IPS-15b (cell line): ENCODE results near the gene GCN1.

ENCODE experiments used
- H3K27me3 ChIP-seq: one replicate; pipeline ENCODE4 v1.6.1; 2013; ENCODE audit warnings: low read length; ENCODE audit not compliant: control insufficient read depth, insufficient read depth
- H3K36me3 ChIP-seq: one replicate; pipeline ENCODE4 v1.6.1; 2013; ENCODE audit warnings: low read length; ENCODE audit not compliant: control insufficient read depth, insufficient read depth
- H3K4me1 ChIP-seq: one replicate; pipeline ENCODE4 v1.6.1; 2013; ENCODE audit warnings: mild to moderate bottlenecking, low read length; ENCODE audit not compliant: control insufficient read depth, insufficient read depth
- H3K4me3 ChIP-seq: one replicate; pipeline ENCODE4 v1.5.1; 2013; ENCODE audit warnings: low read depth, low read length
- H3K9ac ChIP-seq: one replicate; pipeline ENCODE4 v1.6.1; 2013; ENCODE audit warnings: low read depth, mild to moderate bottlenecking, low read length
- H3K9me3 ChIP-seq: one replicate; pipeline ENCODE4 v1.6.1; 2013; ENCODE audit warnings: mild to moderate bottlenecking, low read length; ENCODE audit not compliant: control insufficient read depth, insufficient read depth

The GCN1 gene

DNA sequence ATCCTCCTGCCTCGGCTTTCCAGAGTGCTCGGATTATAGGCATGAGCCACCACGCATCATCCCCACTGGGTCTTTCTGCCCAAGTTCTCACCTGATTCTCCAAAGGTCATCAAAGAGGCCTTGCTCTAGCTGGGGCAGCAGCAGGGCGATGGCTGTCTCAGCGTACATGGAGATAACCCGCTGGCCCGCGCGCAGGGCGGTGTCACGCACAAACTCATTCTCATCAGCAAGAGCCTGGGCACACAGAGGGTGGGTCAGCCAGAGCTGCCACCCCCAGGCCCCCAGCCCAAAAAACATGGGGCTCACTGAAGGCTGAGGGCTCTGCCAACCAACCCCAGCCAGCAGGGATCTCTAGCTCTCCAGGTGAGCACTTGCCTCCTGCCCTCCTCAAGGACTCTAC is 50.3 kb downstream of the GCN1 start:
- H3K36me3 ChIP-seq: peaks cover 69% of the 10 kb centered on the region
- H3K27me3 ChIP-seq: no peaks in the 10 kb centered on the region
- no peak overlapping the region for H3K9ac ChIP-seq
- no peaks in the 10 kb centered on the region for H3K4me1 ChIP-seq
- no peaks in the 10 kb centered on the region for H3K9me3 ChIP-seq
- H3K4me3 ChIP-seq: no peak overlapping the region

GRCh38 chr12:120142231-120142877 is 52.2 kb downstream of the GCN1 start:
- Histone ChIP-seq H3K27me3 (no peaks in the 10 kb centered on the region), H3K4me1 (no peaks in the 10 kb centered on the region), H3K36me3 (peaks cover 67% of the 10 kb centered on the region), H3K9ac (no peak overlapping the region), H3K9me3 (no peaks in the 10 kb centered on the region), H3K4me3 (no peak overlapping the region)

GRCh38 chr12:120141336-120141735 is 53.2 kb downstream of the GCN1 start:
- no peak overlapping the region for H3K9ac ChIP-seq
- H3K4me1 ChIP-seq: no peaks in the 10 kb centered on the region
- peaks cover 70% of the 10 kb centered on the region for H3K36me3 ChIP-seq
- no peak overlapping the region for H3K4me3 ChIP-seq
- no peaks in the 10 kb centered on the region for H3K9me3 ChIP-seq
- no peaks in the 10 kb centered on the region for H3K27me3 ChIP-seq

GRCh38 chr12:120140603-120141002 is 53.9 kb downstream of the GCN1 start:
- no peaks in the 10 kb centered on the region for H3K27me3 ChIP-seq
- no peaks in the 10 kb centered on the region for H3K4me1 ChIP-seq
- no peaks in the 10 kb centered on the region for H3K9me3 ChIP-seq
- no peak overlapping the region for H3K9ac ChIP-seq
- no peak overlapping the region for H3K4me3 ChIP-seq
- peaks cover 69% of the 10 kb centered on the region for H3K36me3 ChIP-seq

GRCh38 chr12:120139958-120140357 is 54.6 kb downstream of the GCN1 start:
- Histone ChIP-seq H3K4me3 (no peak overlapping the region), H3K4me1 (no peaks in the 10 kb centered on the region), H3K9ac (no peak overlapping the region), H3K9me3 (no peaks in the 10 kb centered on the region), H3K27me3 (no peaks in the 10 kb centered on the region), H3K36me3 (peaks cover 65% of the 10 kb centered on the region)

GRCh38 chr12:120138366-120138765 is 56.1 kb downstream of the GCN1 start:
- no peak overlapping the region for H3K9ac ChIP-seq
- H3K4me3 ChIP-seq: no peak overlapping the region
- no peaks in the 10 kb centered on the region for H3K4me1 ChIP-seq
- H3K9me3 ChIP-seq: no peaks in the 10 kb centered on the region
- H3K36me3 ChIP-seq: peaks cover 71% of the 10 kb centered on the region
- no peaks in the 10 kb centered on the region for H3K27me3 ChIP-seq

DNA sequence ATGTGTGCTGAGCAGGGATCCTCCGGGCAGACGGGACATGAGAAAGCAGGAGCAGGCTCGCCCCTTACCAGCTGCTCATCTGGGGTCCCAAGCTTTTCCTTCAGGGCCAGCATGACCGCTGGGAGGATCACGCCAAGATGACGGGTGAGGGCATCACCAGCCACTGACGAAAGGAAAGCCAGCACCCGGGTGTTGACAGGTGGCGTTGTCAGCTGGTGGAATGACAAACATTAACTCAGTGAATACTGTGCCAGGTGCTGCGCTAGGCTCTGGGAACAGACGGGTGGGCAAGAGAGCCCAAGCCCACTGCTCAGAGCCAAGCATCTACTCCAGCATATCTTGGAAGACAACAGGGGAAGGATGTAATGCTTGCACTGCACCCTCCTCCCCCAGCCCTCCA is 56.7 kb downstream of the GCN1 start:
- H3K9me3 ChIP-seq: no peaks in the 10 kb centered on the region
- H3K9ac ChIP-seq: no peak overlapping the region
- H3K4me1 ChIP-seq: no peaks in the 10 kb centered on the region
- H3K36me3 ChIP-seq: peaks cover 73% of the 10 kb centered on the region
- H3K4me3 ChIP-seq: no peak overlapping the region
- H3K27me3 ChIP-seq: no peaks in the 10 kb centered on the region

GRCh38 chr12:120136093-120136770 is 58.3 kb downstream of the GCN1 start:
- H3K9me3 ChIP-seq: no peaks in the 10 kb centered on the region
- H3K27me3 ChIP-seq: no peaks in the 10 kb centered on the region
- no peak overlapping the region for H3K4me3 ChIP-seq
- H3K4me1 ChIP-seq: no peaks in the 10 kb centered on the region
- no peak overlapping the region for H3K9ac ChIP-seq
- peaks cover 78% of the 10 kb centered on the region for H3K36me3 ChIP-seq

GRCh38 chr12:120134307-120134980 is 60.1 kb downstream of the GCN1 start:
- H3K9ac ChIP-seq: no peak overlapping the region
- no peaks in the 10 kb centered on the region for H3K9me3 ChIP-seq
- peaks cover 84% of the 10 kb centered on the region for H3K36me3 ChIP-seq
- H3K4me3 ChIP-seq: no peak overlapping the region
- no peaks in the 10 kb centered on the region for H3K27me3 ChIP-seq
- H3K4me1 ChIP-seq: no peaks in the 10 kb centered on the region

DNA sequence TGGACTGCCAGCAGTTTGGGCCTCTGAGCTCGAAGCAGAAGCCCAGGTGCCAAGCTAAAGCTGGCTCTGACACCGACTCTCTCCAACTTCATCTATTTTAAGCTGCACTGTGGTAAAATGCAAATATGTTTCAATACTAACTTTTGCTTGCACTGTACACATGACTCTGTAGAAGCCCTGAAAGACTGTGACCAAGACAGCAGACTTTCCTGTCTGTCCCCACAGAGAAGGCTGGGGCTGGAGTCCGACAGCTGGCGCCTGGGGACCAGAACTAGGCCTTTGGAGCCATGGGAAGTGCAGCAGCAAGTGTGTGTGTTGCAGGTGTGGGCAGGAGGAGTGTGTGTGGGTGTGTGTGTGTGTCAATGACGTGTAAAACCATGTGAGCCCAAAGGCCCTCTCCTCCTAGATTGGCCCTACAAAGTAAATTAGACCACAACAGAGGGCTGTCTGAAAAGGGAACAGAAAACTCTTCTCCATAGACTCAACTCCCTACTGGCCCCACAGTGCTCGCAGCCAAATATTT is 61.6 kb downstream of the GCN1 start:
- H3K9ac ChIP-seq: no peak overlapping the region
- H3K4me1 ChIP-seq: no peaks in the 10 kb centered on the region
- H3K4me3 ChIP-seq: no peak overlapping the region

DNA sequence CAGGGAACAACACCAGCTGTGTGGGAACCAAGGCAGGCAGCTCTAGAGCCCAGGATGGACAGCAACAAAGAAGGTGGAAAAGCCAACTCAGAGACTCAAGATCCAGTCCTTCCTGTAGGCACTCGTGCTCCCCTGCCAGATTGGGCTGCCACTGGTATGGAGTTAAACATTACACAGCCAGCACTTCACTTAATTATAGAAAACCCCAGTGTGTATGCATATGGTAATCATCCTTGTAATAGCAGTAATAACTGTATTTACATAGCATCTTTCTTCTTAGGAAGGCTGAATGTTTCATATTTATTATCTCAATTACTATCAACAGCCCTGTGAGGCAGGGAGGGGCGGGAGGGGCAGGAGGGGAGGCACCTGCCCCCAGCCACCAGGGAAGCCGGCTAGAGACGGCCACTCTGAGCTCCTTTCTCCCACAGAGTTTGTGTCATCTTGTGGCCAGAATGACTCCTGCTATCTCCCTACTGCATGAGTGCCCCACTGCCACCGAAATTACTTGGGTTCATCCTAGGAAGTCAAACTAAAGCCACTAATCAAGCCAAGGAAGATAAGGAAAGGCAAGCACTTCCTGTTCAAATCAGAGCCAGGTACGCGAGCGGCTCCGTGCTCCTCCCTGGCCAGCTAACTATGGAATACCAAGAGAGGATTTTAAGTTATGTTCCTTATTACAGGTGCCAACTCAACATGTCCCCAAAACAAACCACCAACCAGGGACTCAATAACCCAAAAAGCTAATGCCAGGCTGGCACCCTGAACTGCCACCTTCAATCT is 62.3 kb downstream of the GCN1 start:
- peaks cover 84% of the 10 kb centered on the region for H3K36me3 ChIP-seq
- no peaks in the 10 kb centered on the region for H3K4me1 ChIP-seq
- H3K4me3 ChIP-seq: no peak overlapping the region
- no peaks in the 10 kb centered on the region for H3K27me3 ChIP-seq
- H3K9me3 ChIP-seq: no peaks in the 10 kb centered on the region
- H3K9ac ChIP-seq: no peak overlapping the region

More for the DNA sequence above, 61.6 kb downstream of the GCN1 start:
- H3K36me3 ChIP-seq: peaks cover 84% of the 10 kb centered on the region
- H3K27me3 ChIP-seq: no peaks in the 10 kb centered on the region
- no peaks in the 10 kb centered on the region for H3K9me3 ChIP-seq
